Iris pigment epithelial cell (primary cell): ENCODE data around the gene CLASRP.

Experiments used
- DNase-seq: peaks from one replicate; pipeline ENCODE4 v3.0.0-alpha.2; 2011; ENCODE audit warnings: low read depth

The CLASRP gene

DNA sequence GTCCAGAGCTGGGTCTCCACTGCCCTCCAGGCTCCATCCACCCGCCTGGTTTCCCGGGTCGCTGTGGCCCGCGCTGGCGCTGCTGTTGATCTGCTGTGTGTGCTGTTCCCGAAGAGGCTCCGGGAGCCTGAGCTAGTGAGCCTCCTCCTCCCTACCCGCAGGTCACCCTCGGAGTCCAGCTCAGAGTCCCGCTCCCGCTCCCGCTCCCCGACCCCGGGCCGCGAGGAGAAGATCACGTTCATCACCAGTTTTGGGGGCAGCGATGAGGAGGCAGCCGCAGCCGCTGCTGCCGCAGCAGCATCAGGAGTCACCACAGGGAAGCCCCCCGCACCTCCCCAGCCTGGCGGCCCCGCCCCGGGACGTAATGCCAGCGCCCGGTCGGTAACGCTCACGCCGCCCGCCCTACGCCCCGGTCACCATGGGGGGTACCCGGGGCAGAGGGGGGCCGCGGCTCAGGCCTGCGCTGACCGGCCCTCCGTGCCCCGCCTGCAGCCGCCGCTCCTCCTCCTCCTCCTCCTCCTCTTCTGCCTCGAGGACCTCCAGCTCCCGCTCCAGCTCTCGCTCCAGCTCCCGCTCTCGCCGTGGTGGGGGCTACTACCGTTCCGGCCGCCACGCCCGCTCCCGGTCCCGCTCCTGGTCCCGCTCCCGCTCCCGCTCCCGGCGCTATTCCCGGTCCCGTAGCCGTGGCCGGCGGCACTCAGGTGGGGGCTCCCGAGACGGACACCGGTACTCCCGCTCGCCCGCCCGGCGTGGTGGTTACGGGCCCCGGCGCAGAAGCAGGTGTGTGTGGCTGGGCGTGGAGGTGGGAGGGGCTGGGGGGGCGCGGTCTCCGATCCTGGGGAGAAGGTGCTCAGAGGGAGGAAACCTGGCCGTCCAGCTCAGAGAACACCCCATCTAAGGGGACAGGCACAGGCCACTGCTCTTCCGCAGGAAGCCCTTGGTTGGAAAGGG lies 25.3 kb downstream of the CLASRP start:
- no peak for DNase-seq

DNA sequence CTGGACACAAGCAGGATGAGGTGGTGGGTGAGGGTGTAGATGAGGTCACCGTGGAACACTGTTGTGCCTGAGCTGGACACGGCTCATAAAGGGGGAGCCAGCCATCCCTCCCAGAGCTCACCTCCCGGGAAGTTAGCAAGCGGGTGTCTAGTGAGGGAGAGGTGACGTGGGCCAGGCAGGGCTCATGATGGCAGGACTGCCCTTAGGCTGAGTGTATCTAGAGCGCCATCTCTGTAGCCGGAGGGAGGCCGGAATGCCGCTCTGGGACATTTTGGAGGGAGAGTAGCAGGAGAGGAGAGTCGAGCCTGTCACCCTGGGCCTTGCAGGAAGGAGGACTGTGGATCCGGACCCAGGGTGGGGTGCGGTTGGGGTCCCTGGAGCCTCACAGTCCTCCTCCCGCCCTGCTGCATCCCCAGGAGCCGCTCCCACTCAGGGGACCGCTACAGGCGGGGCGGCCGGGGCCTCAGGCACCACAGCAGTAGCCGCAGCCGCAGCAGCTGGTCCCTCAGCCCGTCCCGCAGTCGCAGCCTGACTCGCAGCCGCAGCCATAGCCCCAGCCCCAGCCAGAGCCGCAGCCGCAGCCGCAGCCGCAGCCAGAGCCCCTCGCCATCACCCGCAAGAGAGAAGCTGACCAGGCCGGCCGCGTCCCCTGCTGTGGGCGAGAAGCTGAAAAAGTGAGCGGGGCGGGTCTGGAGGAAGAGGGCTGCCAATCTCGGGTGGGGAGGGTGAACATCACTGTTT lies 28.2 kb downstream of the CLASRP start:
- no peak for DNase-seq

DNA sequence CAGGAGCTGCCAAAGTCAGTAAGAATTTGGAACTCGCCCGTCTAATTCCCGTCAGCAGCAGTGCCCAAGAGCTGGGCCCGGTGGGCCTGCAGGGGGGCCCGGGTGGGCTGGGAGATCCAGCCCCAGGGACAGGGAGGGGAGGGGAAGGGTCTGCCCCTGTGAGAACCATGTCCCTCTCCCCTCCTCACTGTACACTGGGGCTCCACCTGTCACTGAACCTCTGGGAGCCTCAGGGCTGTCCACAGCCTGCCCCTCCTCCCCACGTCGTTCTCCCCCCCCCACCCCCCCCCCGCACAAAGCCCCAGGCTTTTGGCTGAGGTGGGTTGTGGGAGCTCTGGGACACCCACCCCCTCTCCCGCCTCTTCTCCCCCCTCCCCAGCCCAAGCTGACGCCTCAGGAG lies 29.2 kb downstream of the CLASRP start:
- DNase-seq = no peak

DNA sequence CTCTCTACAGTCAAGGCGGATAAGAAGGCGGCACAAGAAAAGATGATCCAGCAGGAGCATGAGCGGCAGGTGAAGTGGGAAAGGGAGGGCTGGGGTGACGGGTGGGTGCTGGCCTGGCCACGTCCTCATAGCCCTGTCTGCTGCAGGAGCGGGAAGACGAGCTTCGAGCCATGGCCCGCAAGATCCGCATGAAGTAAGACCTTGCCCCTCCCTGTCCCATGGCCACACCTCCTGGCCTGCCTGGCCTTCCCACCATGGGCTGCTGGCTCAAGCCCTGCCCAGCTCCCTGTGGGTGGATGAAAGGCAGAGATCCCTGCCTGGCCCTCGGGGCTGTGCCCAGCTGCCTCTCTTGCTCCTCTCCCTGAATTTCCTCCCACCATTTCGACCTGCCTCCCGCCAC lies 30.2 kb downstream of the CLASRP start:
- DNase-seq = peak; percentile 23

DNA sequence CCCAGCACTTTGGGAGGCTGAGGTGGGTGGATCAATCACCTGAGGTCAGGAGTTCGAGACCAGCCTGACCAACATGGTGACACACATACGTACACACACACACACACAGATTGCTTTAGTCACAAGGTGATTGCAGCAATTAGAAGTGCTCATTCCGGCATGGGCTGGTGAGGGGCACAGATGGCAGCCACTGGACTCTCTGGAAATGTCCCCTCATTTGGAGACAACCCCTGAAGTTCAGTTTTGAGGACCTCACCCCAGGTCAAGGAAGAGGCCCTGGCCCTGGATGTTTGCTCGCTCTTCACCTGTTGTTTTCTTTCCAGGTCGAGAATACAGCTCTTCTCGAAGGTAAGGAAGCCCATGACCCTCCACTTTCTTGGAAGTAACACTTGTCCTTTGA lies 31.4 kb downstream of the CLASRP start:
- DNase-seq = no peak

DNA sequence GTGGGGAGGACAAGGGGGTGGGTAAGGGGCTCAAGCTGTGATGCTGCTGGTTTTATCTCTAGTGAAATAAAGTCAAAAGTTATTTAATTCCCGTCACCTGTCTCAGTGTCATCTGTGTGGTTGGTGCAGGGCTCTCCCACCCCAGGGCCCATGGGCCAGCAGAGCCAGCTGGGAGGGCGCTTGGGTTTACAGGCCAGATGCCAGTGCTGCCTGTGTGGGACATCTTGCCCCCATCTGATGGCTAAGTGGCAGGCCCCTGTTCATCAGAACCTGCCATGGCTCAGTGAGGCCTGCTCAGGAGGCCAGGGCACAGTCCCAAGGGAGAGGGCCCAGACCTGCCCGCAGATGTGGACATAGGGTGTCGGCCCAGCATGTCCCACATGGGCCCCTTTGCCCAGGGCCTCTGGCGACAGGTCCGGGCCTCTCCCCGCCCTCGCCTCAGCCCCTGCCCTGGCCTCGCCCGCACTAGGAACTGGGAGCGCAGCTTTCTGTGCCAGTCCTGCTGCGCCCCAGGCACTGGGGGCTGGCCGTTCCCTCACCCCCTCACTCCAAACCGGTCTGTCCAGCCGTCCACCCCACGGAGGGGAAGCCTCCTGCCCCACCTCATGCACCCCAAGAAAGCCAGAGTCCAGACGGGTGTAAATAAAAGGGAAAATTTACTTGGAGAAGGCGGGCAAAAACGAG lies 32.2 kb downstream of the CLASRP start:
- no peak for DNase-seq

DNA sequence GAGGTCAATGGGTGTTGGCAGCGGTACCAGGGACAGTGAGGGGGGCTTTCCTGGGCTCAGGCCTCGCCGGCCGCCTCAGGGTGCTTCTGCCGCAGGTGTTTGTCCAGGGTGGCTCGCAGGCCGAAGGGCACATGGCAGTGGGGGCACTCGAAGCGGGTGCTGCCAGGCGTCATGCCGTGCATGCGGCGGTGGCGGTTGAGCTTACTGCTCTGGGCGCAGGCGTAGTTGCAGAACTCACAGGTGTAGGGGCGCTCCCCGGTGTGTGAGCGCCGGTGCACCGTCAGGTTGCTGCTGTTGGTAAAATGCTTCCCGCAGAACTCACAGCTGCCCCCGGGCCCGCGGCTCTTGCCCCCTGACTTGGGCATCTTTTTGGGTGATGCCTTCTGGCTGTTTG lies 32.7 kb downstream of the CLASRP start:
- DNase-seq = no peak

DNA sequence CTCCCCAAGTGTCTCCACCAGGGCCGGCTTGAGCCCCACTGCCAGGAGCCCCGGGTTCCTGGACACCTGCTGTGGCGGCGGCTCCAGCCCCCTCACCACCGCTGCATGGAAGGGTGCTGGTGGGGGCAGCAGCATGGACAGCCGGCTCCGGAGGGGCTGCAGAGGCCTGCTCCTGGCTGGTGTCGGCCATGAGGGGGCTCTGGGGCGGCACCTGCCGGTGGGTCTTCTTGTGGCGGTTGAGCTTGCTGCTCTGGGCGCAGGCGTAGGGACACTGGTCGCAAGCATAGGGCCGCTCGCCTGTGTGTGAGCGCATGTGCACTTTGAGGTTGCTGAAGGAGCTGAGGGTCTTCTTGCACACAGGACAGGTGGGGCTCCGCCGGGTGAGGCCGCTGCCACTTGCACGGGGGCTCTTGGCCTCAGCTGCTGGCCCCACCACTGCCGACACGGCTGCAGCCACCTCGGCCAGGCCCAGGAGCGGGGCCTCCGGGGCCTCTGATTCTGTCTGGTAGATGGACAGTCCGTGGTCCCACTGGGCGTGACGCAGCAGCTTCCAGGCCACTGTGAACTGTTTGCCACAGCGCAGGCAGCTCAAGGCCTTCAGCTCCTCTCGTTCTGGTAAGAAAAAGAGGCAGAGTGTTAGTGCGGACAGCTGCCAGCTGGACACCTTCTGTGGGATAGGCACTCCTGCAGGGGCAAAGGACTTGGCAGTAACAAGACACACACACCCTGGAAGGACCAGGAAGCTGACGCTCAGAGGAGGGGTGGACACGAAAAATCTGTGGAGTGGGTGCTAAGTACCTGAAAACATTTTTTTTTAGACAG lies 33.3 kb downstream of the CLASRP start:
- DNase-seq = no peak

DNA sequence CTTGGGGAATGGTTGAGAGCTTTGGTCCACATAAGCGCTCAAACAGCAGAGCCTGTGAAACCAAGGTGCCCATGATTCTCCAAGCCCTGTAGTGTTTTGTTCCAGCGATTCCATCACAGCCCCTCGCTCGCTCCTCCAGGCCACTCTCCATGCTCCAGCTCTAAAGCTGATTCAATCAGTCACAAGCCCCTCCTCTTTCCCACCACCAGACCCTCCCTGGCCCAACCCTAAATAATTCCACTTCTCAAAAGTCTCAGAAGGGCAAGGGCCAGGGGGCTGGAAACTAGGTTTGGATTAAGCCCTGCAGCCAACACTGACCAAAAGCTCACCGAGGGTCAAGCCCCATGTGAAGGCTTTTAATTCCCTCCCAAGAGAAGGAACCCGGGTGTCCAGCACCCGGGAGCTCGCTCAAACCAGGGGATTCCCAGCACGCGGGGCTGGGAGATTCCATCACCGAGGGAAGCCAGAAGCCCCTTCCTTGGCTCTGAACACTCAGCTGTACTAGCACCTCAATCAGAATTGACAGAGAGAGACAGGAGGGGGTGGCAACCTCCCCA lies 36.0 kb downstream of the CLASRP start:
- no peak for DNase-seq

DNA sequence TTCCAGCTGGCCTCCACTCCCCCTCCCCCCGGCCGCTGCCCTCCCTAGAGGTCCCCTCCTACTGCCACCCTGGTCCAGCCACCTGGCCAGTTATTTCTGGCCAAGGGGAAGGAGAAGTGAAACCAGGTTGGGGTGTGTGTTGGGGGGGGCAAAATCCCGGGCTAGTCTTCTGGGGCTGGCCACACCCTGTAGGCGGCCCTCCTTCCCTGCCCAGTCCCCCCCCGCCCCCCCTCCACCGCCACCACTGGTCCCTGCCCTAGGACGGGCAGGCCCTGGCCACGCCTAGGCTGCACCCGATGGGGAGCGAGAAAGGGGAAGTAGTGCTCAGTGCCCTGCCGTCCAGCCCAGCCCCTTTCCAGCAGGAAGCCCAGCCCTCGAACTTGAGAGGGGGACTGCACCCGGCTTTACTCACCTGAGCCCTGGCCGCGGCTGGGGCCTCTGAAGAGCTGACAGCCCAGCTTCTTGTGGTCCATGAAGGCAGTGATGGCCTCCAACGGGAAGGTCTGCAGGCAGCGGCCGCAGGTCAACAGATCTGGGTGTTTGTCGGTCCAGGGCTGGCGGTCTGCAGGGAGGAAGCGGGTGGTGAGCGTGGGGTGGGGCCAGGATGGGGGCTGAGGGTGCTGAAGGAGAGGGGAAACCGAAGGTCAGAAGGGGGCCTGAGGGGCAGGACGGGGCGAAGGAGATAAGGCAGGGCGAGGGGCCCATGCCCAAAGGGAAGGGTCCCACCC lies 36.6 kb downstream of the CLASRP start:
- DNase-seq = peak; percentile 36

DNA sequence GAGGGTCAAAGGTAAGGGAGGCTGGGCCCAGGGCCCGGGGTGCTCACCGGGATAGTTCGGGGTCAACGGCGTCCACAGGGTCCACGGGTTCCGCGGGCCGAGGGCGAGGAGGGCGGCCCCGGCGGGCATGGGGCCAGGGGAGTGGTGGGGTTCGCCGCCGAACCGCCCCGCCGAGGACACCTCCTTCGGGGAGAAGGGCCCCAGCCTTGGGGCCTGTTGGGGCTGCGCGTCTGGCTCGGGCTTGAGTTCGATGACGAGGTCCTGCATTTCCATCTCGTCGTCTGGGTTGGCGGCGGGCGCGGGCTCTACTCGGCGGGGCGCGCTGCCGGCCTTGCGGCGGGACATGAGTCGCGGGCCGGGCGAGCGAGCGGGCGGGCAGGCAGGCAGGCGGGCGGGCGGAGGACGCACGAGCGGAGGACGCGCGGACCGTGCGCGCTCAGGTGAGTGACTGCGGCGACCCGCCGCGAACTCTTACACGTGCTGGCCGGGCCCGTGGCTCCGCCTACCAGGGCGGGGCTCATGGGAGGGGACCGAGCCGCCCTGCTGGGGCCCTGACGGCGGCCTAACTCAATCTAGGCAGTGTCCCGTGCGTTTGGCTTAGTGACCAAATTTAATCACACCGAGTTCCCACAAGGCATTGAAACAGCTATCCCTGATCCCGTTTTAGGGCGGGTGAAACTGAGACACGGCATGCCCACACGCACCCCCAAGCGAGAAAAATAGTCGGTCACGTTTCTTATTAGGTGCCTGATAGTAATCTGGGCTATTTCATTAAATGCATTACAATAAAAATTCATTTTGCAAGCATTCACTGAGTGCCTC lies 37.4 kb downstream of the CLASRP start, which contains the start of gene ZNF296:
ZNF296 (minus strand) TSS at position 450 of the 822 bp plus-strand sequence; CDS start at position 345, 105 bp downstream.
- DNase-seq = peak; percentile 22

DNA sequence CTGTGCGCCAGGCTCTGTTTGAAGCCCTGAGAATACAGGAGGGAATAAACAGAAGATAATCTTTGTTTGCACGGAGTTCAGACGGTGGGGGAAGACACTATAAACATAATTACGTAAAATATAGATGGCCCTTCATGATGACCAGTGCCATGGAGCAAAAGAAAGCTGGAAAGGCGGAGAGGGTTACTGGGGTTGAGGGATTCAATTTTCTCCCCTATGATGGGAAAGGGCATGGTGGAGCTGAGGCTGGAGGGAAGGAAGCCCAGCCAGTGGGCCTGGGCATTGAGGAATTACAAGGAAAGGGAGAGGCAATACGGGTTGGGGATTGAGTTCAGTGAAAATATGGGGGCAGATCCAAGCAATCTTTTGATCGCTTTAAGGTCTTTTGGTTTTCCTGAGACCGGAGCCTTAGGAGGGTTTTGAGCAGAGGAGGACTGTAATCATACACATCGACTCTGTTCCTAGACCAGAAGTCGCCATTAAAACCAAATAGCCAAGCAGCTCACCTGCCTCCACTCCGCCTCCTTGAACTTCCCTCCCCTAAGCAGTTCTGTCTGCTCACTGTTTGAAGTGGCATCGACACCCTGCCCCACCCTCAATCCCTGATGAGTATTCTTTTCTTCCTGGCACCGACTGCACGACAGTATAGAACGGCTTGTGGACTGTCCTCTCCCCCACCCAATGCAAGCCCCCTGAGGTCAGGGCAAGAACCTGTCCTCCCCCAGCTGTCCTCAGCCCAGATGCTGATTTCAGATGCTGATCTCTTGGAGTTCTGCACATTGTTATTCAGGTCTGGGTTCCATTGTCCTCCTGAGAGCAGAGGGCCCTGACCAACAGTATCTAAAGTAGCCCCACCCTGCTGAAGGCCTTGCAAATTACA lies 38.2 kb downstream of the CLASRP start:
- DNase-seq = no peak

DNA sequence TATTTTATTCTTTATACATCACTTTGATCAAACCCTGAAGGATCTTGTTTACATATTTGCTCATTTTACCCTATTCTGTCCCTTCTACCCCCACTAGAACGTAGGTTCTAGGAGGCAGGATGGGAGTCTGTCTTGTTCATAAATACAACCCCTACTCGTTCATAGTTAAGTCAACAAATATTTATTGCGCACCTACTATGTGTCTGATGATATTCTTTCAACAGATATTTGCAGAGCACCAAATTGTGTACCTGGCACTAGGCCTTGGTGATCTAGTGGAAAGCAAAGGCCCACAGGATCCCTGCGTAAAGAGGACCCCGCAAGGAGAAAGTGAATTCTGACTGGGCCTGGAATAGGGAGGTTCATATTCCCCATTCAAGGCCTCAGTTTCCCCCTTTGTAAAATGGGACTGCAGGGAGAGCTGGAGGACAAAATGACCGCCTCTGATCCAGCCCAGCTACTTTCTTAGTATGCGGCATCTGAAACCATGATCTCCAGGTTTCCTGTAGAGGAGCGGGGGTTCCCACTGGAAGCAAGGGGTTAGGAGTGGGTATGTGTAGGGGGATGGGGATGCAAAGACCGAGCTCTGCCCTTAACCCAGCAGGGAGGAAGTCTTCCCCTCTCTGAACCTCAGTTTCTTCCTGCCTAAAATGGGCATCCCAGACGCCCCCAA lies 39.7 kb downstream of the CLASRP start:
- no peak for DNase-seq

DNA sequence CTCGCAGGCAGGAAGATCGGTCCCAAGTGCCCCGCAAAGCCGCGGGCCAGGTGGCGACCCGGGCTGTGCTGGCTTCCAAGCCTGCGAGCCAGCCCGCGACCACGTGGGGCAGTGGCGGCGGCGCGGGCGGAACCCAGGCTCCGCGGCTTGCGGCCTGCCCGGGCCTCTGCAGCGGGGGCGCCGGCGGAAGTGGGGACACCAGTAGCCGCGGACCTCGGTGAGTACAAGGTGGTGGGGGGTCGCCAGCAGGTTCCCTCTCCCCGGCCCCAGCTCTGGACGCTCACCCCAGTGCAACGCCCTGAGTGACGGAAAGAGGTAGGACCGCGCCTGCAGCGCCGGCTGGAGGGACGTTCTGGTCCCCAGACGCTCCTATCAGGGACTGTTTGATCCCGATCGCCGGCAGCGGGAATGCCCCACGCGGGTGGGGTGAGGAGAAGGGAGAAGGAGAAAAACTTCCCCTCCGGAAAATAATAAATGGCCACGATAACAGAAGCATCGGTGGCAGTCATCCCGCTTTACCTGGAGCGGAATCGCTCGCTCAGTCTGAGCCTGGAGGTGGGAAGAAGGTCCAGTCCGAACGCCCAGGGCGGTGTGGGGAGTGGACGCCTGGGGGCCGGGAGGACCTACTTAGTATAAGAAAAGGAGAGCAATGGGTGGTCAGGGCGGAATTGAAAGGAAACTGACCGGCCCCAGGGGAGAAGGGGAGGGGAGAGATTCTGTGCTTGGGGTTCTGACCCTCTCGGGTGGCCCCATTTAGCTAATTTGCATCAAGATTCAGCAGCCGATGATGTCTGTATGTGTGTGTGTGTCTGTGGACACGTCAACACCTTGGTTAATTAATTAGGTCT lies 40.4 kb downstream of the CLASRP start, which contains the start of gene GEMIN7:
GEMIN7 (plus strand) TSS at position 198 of the 848 bp plus-strand sequence. CDS start 10,855 bp downstream, outside the sequence.
- peak; percentile 75 for DNase-seq

DNA sequence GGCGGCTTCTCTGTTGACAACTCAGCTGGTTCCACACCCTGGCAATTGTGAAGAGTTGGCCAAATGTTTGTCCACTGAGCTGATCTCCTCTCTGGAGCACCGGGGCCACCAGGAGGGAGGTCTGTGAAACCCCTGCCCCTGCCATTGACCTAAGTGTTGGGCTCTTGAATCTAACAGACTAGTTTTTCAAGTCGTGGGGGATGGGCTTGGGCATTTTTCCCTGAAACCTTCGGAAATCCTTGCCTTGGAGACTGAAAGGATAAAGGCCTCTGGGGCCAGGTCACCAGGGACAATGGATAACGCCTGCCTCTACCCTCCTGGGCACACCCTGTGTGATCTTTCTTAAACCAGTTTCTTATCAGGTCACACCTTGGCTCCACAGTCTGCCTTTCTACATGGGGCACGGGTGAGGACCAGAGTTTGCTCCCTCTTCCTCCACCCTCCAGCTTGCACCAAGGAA lies 41.1 kb downstream of the CLASRP start:
- no peak for DNase-seq

DNA sequence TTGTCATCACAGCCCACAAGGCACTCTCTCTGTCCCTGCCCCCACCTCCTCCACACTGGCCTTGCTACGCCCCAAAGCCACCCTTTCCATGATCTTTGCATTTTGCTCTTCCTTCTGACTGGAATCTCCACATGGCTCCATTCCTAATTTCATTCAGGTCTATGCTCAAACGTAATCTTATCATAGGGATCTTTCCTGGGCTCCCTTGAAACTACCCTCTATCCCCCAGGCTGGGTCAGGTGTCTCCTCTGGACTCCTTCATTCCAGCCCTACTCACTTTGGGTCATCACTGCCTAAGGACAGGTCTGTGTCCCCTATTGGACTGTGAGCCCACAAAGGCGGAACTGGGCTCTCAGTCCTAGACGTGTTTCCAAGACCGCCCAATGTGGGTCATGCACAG lies 43.3 kb downstream of the CLASRP start:
- no peak for DNase-seq

DNA sequence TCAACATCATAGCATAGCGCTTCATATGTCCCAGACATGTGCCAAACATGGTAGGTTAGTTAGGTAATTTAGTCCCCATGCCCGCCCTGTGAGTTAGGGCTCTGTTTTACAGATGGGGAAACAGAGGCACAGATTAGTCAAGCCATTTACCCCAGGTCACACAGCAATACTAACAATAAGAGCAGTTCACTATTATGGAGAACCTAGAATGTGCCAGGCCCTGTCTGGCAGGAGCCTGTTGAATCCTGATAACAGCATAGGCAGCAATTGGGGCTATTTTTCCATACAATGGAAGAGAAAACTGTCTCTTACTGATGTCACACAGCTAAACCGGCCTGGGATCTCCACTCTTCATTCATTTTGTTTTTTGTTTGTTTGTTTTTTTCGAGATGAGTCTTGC lies 47.6 kb downstream of the CLASRP start:
- DNase-seq = no peak
